HL-60/S4 (cell line): ENCODE measurements around the gene RPTOR.

Experiments used
- in situ Hi-C: fragments of 300-500 bp; cut with MboI; formaldehyde crosslinking; loops from 2 replicates; pipeline ENCODE4 v1.14.3; 2022; ENCODE audit warnings: low sequenced_read_pairs

RPTOR gene

DNA sequence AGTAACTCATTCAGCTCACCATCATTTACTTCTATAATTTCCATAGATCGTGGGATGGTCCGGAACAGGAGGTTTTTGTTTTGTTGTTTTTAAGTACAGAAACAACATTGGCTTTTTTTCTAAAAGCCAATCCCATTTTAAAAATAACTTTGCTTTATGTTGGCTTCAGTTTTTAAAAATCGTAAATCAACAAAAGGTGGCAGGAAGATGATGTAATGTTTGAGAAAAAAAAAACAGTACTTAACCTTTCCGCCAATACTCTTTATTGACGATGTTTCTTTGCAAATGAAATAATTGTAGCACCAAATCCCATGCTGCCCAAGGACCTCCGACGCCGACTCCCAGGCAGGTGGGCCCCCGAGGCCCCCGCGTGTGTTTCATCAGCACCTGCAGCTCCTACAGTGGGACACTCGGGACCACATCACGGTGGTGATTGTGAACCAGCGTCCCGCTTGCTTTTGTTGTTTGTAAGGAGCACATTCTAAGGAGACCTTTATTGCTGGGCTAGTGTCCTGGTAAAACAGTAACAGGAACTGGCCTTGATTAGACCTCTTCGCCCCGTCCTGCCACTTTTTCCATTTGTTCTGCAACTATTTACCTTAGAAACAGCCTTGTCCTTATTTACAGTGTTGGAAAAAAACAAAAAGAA, 306.8 kb downstream of the RPTOR start:
- in situ Hi-C loops, result no loop called here

DNA sequence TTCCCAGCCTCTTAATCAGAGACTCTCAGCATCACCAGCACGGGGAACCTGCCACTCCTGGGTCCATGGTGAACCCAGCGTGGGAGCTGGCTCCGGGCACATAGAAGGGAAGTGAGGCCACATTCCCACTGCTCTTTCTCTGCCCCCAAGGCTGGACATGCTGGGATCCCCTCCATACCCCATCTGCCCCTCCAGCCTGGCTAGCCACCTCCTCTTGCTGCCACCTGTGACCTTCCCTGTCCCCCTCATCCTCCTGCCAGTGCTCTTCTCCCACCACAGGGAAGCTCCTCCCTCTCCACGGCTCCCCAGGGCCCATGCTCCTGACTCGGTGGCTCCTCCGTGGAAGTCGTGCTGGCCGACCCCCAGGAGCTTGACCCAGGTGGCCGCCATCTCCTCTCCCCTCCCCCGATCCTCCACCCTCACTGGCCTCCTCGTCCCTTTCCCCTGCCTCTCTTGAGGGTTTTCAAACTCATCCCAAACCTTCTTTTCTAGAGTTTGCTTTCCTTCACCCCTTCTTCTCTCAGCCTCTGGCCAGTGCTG, 307.9 kb downstream of the RPTOR start:
- in situ Hi-C loops, result no loop called here

DNA sequence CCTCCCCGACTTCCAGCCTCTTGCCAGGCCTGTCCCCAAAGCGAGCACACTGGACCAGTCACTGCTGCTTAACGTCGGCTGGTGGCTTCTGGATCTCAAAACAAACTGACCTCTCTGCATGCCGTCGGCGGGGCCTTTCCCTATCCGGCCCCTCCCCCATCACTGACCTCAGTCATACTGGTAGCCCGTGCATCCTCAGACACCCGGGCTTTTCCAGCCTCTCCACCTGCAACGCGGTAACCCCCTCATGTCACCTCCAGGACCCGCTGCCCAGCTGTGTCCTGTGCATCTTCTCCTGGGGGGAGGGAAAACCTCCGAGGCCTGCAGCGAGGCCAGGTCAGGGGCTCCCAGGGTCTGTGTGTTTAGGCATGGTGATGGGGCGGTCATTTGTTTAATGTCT, 308.4 kb downstream of the RPTOR start:
- in situ Hi-C loops, result no loop called here

DNA sequence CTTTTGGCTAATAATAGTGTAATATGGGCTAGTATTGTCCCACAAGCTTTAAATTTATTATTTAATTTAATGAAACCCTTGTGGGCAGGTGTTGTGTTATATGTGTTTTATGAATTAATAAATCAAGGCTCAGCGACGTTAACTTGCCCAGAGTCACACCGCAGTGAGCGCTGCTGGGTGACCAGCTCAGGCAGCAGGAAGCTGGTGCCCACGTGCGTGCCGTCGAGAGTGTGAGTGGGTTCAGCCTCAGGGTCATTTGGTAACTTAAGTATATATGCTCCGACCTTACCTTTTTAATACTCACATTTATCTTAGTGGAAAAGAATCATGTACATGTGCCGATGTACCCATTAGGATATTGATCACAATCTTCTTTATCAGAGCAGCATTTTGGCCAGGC, 309.6 kb downstream of the RPTOR start:
- in situ Hi-C loops, result no loop called here

DNA sequence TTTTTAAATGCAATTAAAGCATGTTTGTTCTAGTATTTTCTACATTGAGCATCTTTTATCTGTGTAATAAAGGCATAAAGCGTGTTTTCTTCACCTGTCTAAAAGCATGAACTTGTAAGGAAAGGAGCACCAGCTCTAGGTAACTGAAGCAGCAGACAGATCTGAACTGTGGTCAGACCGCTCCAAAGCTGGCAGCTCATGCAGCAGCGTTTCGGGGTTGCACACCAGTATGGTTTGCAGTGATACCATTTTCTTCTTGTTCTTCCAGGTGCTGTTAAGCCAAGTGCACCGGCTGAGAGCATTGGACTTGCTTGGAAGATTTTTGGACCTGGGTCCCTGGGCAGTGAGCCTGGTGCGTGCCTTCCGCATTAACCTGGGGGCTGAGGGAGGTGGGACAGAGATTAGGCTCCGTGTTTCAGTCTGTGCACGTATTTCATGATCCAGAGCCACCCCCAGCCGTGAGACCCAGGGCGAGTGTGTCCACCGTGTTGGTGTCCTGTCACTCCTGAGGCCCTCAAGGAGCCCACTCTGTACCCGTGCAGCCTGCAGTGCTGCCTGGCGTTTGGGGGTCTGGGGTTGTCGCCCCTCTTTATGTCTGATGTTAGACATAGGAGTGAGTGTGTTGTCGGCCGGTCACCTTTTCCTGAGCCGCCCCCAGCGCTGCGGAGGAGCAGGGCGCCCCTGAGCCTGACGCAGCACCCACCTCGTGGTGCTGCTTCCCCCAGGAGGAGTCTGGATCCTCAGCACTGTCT, 310.7 kb downstream of the RPTOR start:
- in situ Hi-C loops, result no loop called here

- in situ Hi-C loops, result no loop called here
These were observed 311.6 kb downstream of the RPTOR start for GRCh38 chr17:80855948-80856862.

- in situ Hi-C loops, result no loop called here
These were observed 312.5 kb downstream of the RPTOR start for GRCh38 chr17:80856863-80857755.

- in situ Hi-C loops, result no loop called here
These were observed 313.1 kb downstream of the RPTOR start for GRCh38 chr17:80857756-80858171.

DNA sequence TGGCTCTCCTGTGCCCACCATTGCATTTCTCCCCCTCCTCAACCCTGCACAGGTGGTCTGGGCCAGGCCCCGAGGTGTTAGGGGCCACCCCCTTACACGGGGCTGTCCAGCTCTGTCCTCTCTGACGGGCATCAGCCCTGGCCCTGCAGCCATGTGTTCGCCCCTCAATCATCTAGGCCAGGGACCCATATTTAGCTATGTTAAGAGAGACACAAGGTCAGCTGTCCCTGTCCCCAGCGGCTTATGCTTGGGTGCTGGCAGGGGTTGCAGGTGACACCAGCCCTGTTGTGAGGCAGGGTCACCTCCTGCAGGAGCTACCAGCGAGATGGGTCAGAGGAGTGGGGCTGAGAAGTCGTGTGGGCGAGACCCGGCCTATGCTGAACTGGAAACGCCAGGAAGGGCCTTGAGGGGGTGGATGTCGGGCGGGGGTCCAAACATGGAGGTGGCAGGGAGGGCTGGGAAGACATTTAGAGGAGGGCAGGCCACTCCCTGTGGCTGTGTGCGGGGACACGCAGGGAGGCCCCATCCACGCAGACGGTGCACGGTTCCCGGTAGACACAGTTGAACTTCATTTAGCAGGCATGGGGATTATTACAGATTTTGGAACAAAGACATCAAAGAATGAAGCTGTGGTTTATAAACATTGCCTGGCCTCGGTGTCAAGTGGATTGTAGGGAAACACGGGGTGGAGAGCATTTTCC, 313.8 kb downstream of the RPTOR start:
- in situ Hi-C loops, result no loop called here

DNA sequence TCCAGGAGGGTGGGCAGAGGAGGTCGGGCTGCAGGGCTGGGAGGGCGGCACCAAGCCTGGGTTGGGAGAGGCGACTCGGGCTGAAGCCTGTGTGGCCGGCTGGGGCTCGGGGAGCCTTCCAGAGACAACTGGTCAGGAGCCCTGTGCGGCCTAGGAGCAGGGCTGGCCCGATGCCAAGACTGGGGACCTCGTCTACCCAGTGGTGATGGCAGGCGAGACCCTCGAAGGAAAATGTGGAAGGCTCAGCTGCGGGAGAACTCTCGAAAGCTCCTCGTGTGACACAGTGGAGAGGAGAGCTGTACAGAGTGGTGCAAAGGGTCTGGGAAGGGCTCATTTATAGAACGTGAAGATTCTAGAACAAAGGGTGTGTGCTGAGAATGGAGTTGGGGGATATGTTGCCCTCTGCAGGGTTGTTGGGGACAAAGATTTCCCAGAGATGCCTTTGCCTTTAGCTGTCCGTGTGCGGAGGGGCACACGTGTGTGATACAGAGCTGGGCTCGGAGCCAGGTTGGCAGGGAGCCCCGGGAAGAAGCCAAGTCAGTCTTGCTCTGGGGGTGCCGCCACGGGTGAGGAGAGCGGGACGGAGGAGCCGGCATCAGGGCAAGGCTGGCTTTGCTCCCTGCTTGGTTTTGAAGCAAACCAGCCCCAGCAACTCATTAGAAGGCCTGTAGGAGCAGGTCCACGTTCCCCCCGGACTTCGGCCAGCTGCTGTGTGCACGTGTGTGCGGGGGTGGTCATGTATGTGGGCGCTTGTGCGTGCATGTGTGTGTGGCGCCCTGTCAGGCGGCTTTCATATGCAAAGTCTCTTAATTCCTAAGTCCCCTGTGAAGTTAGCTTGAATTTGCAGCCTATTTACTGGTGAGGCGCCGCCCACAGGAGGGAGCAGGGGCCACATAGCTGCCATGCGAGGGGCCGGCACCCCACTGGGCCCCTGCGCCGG, 314.6 kb downstream of the RPTOR start:
- in situ Hi-C loops, result no loop called here

GRCh38 chr17:80860101-80860671, 315.5 kb downstream of the RPTOR start:
- in situ Hi-C loops, result no loop called here

DNA sequence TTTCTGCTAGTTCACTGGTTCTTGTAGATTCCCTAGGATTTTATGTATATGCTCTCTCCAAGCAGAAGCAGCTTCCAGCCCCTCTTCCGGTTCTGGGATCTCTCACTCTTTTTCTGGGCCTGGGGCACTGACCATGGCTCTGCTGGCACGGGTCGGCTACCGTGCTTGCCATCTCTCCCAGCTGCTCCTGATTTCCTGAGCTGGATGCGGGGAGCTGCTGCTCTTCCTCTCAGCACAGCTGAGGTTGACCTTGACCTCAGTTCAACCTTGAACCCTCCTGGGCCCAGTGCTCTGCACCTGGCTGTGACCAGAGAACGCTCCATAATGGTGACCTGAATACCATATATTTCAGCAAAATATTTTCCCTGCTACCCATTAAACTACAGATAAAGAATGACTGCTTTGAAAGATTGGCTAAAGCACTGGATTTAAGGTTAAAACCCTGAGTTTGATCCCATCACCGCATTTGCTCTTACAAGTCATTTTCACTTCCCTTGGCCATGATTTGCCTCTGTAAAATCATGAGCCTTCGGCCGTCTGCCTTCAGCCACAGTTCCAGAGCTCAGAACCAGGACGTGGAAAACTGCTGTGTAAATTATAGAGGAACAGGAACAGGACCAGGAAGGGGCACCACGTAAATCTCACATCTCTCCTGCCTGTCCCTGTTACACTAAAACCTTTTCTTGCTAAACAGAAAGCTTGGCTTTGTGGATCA, 316.2 kb downstream of the RPTOR start:
- in situ Hi-C loops, result no loop called here

DNA sequence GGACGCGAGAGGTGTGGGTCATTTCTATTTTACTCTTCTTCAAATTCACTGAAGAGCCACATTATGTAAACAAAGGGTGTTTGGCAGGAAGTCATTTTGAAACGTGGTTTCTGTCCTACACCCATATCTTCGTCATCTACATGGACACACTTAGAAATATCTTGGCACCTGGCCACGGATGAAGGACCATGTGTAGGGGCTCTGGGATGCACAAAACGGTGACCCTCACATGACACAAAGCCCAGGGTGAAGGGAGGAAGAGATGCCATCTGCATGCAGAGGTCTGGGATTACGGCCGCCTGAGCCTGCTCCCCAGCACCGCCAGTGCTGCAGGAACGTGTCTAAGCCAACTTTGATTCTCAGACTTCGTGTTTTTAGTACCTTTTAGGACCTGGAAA, 316.8 kb downstream of the RPTOR start:
- in situ Hi-C loops, result no loop called here

DNA sequence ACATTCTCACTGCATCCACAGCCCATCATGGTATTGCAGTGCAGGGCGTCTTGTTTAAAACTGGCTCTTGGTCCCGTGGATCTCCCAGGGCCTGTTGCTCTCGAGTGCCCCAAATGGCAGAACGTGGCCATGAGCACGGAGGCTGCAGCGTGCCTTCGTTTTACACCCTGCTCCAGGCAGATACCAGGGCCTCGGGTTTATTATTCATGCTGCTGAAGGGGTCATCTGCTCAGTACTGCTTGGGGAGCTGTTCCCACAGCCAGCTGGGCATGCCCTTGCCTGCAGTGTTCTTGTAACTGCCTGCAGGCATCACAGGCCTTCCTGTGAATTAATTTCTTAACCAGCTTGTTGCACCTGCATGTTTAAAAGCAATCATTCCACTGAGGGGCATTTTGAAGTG, 317.3 kb downstream of the RPTOR start:
- in situ Hi-C loops, result no loop called here

- in situ Hi-C loops, result no loop called here
These were observed 317.9 kb downstream of the RPTOR start for GRCh38 chr17:80862481-80862961.

- in situ Hi-C loops, result no loop called here
These were observed 318.3 kb downstream of the RPTOR start for GRCh38 chr17:80862978-80863377.

DNA sequence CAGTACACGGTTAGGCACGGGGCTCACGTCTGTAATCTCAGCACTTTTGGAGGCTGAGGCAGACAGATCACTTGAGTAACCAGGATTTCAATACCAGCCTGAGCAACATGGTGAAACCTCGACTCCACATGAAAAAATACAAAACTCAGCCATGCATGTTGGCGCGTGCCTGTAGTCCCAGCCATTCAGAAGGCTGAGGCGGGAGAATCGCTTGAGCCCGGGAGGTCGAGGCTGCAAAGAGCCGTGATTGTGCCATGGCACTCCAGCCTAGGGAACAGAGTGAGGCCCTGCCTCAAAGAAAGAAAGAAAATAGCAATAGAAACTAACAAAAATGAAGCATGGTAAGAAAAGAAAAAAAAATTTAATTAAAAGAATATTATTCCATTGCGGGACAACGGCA, 319.0 kb downstream of the RPTOR start:
- in situ Hi-C loops, result no loop called here

GRCh38 chr17:80864751-80865150, 320.1 kb downstream of the RPTOR start:
- in situ Hi-C loops, result no loop called here
